Fibroblast of skin of abdomen (primary cell): ENCODE data around the gene BHLHE23. TPM values are rescaled to one million over a fixed set of nuclear protein-coding genes. Genes with fewer than 3 reads are reported as not detected.

ENCODE experiments used
- DNase-seq: peaks from one replicate; pipeline ENCODE4 v3.0.0-alpha.2; 2013
- polyA plus RNA-seq, 2 experiments: library from polyadenylated mRNA; unstranded; fragments of 120-200 nt; gene quantifications; one replicate each; pipeline ENCODE4 v1.2.1, GENCODE V29; 2013; ENCODE audit not compliant: insufficient read length in 2 of 2

Gene BHLHE23
- not detected for polyA plus RNA-seq (2013, experiment 1 of 2; ENCODE audit: insufficient read length)
- not detected for polyA plus RNA-seq (2013, experiment 2 of 2; ENCODE audit: insufficient read length)

DNA sequence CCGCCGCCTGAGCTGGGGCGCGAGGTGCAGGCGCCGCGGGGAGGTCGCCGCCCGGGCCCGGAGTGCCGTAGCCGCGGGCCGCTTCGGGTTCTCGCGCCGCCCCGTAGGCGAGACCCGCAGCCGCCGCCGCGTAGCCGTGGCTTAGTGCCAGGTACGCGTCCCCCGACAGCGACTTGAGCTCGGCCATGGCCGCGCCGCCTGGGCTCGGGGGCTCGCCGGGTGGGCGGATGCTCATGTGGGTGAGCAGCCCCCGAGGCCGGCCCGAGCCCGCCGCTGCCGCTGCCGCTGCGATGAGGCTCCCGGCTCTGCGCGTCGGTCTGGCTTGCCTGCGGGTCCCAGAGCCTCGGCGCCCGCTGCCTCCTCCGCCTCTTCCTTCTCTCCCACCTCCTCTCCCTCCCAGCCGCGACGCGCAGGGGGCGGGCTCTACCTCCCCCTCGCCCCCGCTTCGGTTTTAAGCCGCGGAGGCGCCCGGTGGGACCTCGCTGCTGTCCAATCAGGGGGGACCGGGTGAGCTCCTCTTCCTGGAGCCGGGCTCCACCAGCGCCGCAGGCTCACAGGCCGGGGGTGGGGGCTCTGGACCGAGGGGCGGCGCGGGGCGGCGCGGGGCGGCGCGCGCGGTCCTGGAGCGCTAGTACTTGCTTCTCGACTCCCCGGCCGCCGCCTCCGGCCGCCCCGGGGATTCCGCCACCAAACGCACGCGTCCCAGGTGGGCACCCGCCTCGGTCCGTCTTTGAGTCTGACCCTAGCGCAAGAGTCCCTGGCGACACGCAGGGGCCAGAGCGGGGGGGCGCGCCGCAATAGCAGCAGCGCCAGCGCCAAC lies at the start of gene BHLHE23:
Gene BHLHE23, minus strand, starts transcription at position 425 of the 820 bp plus-strand sequence. Its CDS starts 190 bp downstream, at position 235.
- DNase-seq = no peak

DNA sequence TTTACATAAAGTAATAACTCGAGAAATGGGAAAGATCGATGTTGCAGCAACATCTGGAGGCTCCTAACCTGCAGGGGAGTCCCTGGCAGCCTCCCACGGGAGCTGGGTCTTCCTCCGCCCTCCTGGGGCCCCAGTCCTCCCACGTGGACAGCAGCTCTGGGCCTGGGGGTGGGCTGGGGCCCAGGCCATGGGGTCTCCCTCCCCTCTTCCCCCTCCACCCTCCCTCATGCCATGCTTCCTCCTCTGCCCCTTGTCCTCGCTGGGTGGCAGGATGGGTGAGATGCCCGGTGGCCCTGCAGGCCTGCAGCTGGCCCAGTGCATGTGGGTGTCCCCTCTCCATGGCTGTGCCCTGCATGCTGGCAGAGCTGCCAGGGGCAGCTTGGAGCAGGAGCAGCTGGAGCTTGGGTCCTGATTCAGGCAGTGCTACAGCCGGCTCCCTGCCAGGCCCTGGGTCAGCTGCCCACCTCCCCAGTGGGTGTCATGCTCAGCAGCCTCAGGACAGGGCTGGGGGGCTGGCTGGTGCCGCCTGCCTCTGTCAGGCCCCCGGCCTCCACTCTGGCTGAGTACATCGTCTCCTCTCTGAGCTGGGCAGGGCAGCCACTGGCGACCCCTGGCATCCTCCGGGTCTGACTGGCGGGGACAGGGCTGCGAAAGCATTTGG lies 48.9 kb upstream of the BHLHE23 start:
- DNase-seq = no peak

DNA sequence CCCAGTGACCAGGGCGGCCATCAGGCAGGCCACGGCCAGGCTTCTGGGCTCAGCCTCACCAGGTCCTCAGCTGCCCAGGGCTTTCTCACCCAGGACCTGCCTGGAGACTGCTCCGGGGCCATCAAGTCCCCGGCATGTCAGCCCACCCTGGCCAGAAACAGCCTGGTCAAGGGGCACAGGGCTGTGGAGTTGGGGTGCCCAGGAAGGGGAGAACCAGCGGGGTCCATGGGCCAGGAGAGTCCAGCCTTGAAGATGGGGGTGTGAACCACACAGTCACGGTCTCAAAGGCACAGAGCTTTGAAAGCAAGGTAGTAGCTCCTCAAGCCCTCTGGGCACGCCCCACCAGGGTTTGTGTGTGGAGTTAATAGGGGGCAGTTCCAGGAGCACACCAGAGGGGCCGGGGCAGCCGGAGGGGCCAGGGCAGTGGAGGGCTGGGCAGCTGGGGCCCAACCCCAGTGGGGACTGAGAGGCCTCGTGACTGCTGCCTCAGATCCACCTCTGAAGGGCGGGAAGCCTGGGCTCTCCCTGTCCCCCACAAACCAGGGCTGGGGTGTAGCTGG lies 48.0 kb upstream of the BHLHE23 start:
- no peak for DNase-seq

DNA sequence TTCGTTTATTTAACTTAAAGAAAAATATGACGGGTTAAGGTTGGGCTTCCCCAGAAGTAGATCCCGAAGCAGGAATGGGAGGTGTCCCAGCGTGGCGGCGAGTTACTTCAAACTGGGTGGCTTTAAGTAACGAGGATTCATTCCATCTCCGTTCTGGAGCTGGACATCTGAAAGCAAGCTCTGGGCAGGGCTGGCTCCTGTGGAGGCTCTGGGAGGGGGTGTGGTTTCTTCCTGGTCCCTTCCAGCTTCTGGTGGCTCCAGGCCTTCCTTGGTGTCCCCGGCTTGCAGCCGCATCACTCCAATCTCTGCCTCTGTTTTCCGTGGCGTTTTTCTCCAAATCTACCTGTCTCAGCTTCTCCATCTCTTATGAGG lies 47.3 kb upstream of the BHLHE23 start:
- no peak for DNase-seq

DNA sequence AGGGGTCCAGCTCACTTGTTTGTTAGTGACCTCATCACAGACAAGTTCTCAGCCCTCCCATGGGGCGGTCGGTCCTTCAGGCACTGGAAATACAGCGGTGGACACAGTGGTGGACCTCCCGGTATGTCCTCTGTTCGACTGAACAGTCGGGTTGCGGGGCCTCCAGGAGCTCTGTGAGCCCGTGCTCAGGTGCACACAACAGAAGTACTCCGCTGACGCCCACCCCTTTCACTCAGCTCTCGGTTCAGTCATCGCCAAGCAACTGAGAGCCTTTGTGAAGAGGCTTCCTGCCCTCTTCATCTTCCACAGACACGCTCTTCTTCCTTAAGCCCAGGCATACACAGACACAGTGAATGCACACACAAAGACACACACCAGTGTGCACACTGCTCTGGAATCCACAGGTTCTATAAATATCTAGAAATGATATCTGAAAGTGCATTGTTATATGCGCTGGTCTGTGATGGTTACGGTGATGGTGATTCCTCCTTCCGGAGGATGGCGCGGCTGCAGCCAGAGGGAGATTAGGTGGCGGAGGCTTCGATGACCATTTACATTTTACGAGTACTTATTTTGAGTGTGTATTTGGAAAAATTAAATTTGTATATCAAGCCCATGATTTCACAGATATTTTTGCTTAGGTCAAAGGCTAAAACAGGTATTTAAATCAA lies 46.8 kb upstream of the BHLHE23 start:
- no peak for DNase-seq

DNA sequence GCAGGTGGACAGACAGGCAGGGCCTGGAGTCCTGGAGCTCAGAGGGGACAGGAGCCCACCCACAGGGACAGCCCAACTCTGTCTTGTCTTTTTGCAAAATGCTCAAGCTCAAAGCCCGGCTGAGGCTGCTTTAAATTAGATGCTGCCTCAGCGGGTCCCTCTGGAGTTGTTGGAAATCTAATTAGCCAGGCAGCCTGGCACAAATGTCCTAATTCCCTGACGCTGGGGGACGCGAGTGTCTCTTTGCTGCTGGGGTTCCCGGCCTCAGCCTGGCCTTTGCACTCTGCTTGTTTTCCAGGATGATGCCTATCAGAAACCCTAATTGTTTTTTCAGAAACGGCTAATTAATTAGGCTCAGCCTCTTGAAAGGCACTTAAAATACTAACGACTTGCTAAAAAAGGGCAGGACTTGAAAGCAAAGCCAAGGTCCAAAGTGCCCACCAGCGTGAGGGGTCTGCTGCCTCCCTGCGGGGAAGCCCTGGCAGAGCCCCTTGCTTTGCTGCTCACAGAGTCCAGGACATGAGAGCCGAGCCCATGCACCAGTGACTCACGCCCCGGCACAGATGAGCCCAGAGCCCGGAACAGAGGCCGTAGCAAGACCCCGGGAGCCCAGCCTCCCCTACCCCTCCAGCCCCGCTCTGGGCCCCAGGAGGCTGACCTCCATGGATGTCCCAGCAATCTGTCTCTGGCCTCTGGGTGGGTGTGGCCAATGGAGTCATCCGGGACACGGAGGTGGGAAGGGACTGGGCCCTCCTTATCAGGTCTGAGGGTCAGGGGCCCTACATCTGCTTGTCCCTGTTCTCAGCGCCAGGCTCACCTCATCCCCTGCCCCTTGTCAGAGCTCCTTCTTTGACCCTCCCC lies 46.0 kb upstream of the BHLHE23 start:
- DNase-seq = no peak

DNA sequence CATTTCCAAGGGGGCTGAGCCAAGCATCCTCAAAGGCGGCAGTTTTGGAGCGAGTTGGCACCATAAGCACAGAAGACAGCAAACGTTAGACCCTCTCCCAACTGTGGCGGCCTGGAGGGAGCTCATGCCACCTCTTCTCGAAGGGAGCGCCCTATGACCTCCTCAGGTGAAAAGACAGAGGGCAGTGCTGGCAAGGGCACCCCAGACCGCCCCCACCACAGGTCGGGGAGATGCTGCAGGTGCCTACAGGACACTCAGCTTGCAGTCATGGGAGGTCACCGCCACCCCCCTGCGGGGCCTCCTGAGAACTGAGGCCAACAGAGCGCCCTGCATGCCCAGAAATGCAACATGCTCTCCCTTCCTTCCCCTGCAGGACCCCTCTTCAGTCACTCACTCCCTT lies 45.1 kb upstream of the BHLHE23 start:
- DNase-seq = no peak

DNA sequence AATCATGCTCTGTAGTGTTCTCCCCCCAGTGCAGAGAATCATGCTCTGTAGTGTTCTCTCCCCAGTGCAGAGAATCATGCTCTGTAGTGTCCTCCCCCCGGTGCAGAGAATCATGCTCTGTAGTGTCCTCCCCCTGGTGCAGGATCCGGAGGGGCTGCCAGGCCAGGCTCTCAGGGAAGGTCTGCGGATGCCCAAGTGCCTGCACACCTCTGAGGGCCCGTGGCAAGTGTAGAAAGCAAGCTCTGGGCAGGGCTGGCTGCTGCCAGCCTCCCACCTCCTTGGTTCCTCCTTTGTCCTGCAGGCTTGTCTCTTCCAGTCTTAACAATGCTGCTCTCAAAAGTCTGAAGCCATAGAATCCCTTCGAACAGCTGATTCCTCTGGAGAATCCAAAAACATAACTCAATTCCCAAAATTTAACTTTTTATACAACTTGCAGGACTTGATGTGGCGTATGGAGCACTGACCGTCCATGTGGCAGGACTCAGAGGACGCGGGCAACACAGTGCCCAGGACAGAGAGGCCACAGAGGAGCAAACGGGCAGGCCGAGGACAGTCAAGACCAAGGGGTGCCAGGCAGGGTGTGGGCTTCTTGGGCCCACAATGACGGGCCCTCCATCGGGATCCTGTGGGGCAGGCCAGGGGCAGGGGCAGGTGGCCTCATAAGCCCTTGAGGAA lies 44.6 kb upstream of the BHLHE23 start:
- no peak for DNase-seq

DNA sequence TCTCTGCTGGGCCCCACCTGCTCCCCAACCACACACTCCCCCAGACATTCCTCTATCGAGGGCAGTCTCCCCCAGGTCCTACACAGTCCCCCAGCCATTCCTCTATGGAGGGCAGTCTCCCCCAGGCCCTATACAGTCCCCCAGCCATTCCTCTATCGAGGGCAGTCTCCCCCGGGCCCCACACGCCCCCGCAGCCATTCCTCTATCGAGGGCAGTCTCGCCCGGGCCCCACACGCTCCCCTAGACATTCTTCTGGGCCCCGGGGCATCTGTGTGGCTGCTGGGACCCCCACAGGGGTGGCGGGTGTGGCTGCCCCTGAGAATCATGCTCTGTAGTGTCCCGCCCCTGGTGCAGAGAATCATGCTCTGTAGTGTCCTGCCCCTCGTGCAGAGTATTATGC lies 43.6 kb upstream of the BHLHE23 start:
- DNase-seq = no peak

DNA sequence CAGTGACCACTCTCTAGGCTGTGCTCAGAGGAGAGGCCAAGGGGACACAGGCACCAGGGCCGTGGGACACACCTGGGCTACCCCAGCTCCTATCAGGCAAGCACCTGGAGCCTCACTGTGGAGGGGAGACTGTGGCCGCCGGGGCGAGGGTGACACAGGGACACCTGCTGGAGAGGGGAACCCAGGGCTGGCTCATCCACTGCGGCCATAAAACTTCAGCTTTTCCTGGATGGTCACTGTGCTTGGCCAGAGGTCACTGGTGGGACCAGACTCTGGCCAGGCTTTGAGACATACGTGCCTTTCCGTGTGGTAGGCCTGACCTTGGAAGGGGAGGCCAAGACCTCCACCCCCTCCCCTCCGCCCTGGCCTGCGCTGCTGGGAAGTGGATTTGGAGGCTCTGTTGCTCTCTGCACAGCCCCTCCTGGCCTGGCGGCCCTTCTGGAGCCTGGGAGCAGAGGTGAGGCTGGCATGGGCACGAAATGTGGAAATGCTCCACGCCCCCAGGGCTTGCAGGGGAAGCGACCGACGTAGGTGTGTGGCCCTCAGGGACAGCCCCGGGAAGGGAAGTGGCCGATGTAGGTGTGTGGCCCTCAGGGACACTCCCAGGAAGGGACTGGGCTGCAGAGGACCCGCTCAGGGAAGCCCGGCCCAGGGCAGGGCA lies 42.9 kb upstream of the BHLHE23 start:
- no peak for DNase-seq

DNA sequence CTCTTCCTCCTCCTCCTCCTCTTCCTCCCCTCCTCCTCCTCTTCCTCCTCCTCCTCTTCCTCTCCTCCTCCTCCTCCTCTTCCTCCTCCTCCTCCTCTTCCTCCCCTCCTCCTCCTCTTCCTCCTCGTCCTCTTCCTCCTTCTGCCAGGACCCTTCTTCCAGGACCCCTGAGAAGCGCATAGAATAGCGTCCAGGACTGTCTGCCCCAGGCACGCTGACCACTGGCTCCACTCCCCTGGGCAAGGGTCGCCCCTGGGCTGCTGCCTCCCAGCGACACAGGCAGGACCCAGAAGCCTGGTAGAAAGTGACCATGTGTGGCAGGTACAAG lies 42.4 kb upstream of the BHLHE23 start:
- no peak for DNase-seq

DNA sequence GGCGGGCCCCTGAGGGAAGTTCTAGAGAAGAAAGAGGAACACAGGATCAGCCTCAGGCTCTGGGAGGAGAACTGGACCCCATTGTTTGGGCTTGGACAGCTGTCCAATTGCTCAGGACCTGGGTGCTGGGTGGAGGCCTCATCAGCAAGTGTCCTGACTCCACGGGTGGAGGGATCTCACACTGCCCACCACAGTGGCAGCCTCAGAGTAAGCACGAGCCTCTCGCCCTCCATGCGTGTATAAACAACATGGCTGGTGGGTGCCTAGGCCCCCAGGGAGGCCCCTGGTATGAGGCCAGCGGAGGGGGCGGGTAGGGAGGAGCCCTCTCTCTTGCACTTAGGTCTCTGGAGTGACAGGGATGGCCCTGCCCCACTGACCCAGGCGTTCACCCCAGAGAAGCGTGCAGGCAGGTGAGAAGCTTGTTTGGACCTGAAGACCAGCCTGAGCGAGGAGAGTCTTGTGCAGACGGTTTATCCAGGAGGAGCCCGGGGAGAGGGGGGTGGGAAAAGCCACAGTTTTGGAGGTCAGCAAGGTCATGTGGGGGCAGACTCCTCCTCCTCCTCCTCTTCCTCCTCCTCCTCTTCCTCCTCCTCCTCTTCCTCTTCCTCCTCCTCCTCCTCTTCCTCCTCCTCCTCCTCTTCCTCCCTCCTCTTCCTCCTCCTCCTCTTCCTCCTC lies 41.9 kb upstream of the BHLHE23 start:
- DNase-seq = no peak

DNA sequence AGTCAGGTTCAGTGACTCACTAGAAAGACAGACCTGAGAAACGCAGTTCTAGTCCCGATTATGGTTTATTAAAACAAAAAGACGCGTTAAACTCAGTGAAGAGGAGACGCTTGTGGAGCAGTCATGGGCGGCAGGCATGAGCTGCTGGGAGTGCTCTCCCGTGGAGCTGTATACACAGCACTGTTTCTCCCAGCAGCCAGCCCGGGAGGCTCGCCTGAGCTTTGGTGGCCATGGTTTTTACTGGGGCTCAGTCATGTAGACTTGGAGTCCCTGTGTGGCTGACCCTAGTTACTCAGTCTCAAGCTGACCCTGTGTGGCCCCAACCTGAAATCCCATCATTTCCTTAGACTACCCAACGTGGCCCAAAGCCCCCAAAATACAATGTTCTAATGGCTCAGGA lies 41.2 kb upstream of the BHLHE23 start:
- no peak for DNase-seq

DNA sequence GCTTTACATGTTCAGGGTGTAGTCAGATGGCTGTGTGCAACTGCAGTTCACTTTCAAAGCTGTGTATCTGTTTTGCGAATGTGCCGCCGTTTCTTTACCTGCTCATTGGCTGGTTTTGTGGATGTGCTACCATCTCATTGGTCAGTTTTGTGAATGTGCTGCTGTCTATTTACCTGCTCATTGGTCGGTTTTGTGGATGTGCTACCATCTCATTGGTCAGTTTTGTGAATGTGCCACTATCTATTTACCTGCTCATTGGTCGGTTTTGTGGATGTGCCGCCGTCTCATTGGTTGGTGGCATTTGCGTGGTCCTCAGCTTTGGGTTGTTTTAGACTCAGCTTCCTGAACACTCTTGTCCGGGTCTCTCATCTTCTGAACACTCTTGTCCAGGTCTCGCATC lies 40.5 kb upstream of the BHLHE23 start:
- no peak for DNase-seq

DNA sequence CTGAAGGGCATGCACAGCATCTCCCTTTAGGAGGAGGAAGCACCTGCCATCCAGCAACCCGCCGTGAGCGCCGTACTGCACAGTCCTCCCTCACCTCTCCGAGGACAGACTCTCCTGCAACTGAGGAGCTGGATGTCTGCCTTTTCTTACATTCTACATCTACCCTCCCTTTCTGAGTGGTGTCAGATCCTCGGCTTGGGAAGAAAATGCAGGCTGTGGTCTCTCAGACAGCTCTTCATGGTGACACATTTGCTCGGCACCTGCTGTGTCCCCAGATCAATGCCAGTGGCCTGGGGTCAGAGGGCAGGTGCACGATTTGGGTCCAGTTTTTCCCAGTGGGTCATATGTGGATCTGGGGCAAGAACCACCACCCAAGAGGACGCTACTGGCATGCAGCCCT lies 40.1 kb upstream of the BHLHE23 start:
- no peak for DNase-seq

DNA sequence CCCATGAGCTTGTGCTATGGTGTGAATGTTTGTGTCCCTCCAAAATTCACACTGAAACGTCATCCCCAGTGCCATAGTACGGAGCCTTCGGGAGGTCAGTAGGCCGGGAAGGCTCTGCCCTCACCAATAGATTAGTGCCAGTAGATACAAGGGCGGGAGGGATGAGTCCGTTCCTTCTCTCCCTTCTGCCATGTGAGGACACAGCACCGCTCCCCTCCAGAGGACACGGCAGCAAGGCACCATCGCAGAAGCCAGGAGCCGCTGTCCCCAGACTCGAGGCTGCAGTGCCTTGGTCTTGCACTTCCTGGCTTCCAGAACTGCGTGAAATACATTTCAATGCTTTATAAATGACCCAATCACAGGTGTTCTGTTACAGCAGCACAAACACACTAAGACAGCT lies 39.2 kb upstream of the BHLHE23 start:
- no peak for DNase-seq

DNA sequence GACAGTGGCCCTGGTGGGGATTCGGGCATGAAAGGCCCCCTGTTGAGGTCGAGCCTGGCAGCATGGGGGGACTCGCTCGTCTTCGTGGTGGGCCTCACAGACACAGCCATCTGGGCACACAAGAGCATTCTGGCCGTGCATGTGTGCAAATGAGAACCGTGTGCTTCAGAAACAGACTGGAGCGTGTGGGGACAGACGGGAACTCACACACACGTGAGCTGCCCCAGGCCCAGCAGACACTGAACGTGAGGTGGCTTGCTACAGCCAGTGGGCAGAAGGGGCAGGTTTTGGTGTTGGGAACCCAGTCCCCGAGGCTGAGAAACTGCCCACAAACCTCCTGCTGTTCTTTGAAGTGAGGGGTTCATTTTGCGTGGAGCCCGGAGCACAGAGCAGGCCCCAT lies 38.6 kb upstream of the BHLHE23 start:
- no peak for DNase-seq

DNA sequence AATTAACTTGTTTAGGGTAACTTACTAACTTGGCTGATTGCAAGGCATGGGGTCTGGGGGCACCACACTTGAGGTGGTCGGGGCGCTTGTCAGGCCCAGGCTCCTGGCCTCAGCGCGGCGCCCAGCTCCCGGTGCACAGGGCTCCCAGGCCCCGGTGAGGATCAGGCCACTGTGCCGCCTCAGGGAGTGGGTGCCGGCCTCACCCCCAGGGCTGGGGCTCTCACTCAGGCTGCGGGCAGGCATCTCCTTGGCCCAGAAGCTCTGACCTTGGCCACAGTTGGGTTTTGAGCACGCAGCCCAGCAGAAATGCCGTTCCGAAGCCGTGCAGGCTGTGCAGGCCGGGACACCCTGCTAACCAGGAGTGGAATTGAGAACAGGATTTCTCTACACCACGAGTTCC lies 37.8 kb upstream of the BHLHE23 start:
- no peak for DNase-seq

DNA sequence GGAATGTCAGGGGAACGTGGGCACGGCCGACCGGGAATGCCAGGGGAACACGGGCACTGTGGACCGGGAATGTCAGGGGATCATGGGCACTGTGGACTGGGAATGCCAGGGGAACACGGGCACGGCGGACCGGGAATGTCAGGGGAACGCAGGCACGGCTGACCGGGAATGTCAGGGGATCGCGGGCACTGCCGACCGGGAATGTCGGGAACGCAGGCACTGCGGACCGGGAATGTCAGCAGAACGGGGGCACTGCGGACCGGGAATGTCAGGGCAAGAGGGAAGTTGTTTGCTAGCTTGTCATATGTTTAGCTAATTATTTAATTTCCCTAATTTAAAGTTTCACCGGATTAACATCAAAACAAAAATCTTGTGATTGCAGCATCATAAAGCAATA lies 37.4 kb upstream of the BHLHE23 start:
- no peak for DNase-seq

DNA sequence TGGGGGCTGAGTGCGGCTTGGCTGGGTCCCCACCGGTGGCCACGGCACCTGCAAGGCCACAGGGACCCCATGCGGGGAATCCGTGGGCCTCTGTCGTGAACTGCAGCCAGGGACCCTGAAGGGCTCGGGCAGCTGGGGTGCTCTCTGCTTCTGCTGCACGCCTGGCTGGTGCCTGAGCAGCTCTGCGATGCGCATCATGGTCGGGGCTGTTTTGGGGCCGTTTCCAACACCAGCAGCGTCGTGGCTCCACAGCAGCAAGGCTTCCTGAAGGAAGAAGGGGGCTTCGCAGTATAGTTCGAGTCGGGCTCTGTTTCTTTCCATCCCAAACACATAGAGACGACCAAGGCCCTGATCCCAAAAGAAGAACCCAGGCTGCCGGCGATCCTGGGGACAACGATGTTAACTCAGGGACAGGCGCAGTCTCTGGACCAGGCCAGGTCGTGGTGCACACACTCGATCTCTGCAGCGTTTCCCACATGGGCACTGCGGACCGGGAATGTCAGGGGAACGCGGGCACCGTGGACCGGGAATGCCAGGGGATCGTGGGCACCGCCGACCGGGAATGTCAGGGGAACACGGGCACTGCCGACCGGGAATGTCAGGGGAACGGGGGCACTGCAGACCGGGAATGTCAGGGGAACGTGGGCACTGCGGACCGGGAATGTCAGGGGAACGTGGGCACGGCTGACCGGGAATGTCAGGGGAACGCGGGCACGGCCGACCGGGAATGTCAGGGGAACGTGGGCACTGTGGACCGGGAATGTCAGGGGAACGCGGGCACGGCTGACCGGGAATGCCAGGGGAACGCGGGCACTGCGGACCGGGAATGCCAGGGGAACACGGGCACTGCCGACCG lies 36.8 kb upstream of the BHLHE23 start:
- no peak for DNase-seq
